ENCODE results near the gene DUOXA1. TPM values are rescaled to one million over a fixed set of nuclear protein-coding genes. Genes with fewer than 3 reads are reported as not detected.

The DUOXA1 gene
- polyA plus RNA-seq, 2 of the 4 experiments (the other 2 are of a cell fraction): 0.18 to 0.23 TPM

DNA sequence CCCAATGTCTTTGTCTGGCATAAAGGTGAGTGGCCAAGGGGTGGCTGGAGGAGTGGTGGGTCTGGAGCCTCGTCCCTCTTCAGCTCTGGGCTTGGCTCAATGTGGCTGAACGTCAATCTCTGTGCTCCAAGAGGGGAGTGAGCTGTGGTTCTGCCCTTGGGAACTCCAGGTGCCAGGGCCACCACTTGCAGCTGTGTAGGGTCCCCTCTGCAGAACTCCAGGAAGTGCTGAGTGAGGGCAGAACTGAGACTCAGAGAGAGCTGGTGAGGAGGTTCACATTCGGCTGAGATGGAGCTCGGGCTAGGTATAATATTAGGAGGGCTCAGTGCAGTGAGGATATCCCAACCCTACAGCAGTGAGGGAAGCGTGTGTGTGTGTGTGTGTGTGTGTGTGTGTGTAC, 11.7 kb upstream of the DUOXA1 start:
- WGBS (ENCODE audit: missing lambda C conversion rate): 54% methylated on average over 3 of the region's 5 CpGs
- ATAC-seq (no peak), DNase-seq (ENCODE audit: low read depth in 1 of 2, low spot score in 1 of 2) (no peak), FAIRE-seq (no peak)
- no peaks in the 10 kb centered on the region for H3K4me1 ChIP-seq
- CTCF ChIA-PET: interaction anchor here (1.1 to 2.4 kb wide), 2 partner anchors 14 to 21 kb away, joined by 5 to 6 read pairs; no protein-coding TSS in a partner anchor
- no peak overlapping the region for H3K27ac ChIP-seq
- no peak overlapping the region for H3K4me2 ChIP-seq
- no peak overlapping the region for H3K4me3 ChIP-seq
- POLR2A ChIA-PET: no interaction called here
- no peaks in the 10 kb centered on the region for H3K9me3 ChIP-seq
- TF ChIP-seq, protein P1, sequence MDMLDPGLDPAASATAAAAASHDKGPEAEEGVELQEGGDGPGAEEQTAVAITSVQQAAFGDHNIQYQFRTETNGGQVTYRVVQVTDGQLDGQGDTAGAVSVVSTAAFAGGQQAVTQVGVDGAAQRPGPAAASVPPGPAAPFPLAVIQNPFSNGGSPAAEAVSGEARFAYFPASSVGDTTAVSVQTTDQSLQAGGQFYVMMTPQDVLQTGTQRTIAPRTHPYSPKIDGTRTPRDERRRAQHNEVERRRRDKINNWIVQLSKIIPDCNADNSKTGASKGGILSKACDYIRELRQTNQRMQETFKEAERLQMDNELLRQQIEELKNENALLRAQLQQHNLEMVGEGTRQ (IDR thresholded peaks at IDR 0.05): no peak
- no peak for TF ChIP-seq FOSL2 (IDR thresholded peaks at IDR 0.05)
- no peak for TF ChIP-seq FOSL2 (CRISPR knock-in tag; IDR thresholded peaks at IDR 0.05)
- TF ChIP-seq, protein P2, sequence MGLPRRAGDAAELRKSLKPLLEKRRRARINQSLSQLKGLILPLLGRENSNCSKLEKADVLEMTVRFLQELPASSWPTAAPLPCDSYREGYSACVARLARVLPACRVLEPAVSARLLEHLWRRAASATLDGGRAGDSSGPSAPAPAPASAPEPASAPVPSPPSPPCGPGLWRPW (IDR thresholded peaks at IDR 0.05): no peak
- TF ChIP-seq NFE2L2 (conservative IDR thresholded peaks at IDR 0.05; ENCODE audit: low read length): no peak
- no peak for TF ChIP-seq EHF (CRISPR knock-in tag; IDR thresholded peaks at IDR 0.05)
- TF ChIP-seq, protein P3, sequence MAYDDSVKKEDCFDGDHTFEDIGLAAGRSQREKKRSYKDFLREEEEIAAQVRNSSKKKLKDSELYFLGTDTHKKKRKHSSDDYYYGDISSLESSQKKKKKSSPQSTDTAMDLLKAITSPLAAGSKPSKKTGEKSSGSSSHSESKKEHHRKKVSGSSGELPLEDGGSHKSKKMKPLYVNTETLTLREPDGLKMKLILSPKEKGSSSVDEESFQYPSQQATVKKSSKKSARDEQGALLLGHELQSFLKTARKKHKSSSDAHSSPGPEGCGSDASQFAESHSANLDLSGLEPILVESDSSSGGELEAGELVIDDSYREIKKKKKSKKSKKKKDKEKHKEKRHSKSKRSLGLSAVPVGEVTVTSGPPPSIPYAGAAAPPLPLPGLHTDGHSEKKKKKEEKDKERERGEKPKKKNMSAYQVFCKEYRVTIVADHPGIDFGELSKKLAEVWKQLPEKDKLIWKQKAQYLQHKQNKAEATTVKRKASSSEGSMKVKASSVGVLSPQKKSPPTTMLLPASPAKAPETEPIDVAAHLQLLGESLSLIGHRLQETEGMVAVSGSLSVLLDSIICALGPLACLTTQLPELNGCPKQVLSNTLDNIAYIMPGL (CRISPR knock-in tag; IDR thresholded peaks at IDR 0.05; ENCODE audit: borderline replicate concordance): no peak
- no peak for TF ChIP-seq RCOR1 (IDR thresholded peaks at IDR 0.05; ENCODE audit: low read depth, low read length)
- TF ChIP-seq CBX2 (IDR thresholded peaks at IDR 0.05; ENCODE audit: borderline replicate concordance, low read depth): no peak
- TF ChIP-seq, protein P4, sequence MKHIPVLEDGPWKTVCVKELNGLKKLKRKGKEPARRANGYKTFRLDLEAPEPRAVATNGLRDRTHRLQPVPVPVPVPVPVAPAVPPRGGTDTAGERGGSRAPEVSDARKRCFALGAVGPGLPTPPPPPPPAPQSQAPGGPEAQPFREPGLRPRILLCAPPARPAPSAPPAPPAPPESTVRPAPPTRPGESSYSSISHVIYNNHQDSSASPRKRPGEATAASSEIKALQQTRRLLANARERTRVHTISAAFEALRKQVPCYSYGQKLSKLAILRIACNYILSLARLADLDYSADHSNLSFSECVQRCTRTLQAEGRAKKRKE (CRISPR knock-in tag; IDR thresholded peaks at IDR 0.05; ENCODE audit: low read depth): no peak
- TF ChIP-seq ZC3H11A (IDR thresholded peaks at IDR 0.05): no peak
- TF ChIP-seq SREBF2 (IDR thresholded peaks at IDR 0.05): no peak
- TF ChIP-seq, protein P5, sequence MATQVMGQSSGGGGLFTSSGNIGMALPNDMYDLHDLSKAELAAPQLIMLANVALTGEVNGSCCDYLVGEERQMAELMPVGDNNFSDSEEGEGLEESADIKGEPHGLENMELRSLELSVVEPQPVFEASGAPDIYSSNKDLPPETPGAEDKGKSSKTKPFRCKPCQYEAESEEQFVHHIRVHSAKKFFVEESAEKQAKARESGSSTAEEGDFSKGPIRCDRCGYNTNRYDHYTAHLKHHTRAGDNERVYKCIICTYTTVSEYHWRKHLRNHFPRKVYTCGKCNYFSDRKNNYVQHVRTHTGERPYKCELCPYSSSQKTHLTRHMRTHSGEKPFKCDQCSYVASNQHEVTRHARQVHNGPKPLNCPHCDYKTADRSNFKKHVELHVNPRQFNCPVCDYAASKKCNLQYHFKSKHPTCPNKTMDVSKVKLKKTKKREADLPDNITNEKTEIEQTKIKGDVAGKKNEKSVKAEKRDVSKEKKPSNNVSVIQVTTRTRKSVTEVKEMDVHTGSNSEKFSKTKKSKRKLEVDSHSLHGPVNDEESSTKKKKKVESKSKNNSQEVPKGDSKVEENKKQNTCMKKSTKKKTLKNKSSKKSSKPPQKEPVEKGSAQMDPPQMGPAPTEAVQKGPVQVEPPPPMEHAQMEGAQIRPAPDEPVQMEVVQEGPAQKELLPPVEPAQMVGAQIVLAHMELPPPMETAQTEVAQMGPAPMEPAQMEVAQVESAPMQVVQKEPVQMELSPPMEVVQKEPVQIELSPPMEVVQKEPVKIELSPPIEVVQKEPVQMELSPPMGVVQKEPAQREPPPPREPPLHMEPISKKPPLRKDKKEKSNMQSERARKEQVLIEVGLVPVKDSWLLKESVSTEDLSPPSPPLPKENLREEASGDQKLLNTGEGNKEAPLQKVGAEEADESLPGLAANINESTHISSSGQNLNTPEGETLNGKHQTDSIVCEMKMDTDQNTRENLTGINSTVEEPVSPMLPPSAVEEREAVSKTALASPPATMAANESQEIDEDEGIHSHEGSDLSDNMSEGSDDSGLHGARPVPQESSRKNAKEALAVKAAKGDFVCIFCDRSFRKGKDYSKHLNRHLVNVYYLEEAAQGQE (IDR thresholded peaks at IDR 0.05): no peak
- no peak for TF ChIP-seq NPAS2 (CRISPR knock-in tag; IDR thresholded peaks at IDR 0.05; ENCODE audit: borderline replicate concordance)
- no peak for TF ChIP-seq ESRRA (IDR thresholded peaks at IDR 0.05; ENCODE audit: borderline replicate concordance, low read length)
- TF ChIP-seq, protein P6, sequence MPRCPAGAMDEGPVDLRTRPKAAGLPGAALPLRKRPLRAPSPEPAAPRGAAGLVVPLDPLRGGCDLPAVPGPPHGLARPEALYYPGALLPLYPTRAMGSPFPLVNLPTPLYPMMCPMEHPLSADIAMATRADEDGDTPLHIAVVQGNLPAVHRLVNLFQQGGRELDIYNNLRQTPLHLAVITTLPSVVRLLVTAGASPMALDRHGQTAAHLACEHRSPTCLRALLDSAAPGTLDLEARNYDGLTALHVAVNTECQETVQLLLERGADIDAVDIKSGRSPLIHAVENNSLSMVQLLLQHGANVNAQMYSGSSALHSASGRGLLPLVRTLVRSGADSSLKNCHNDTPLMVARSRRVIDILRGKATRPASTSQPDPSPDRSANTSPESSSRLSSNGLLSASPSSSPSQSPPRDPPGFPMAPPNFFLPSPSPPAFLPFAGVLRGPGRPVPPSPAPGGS (IDR thresholded peaks at IDR 0.05): no peak
- no peak for TF ChIP-seq CHD4 (IDR thresholded peaks at IDR 0.05; ENCODE audit: borderline replicate concordance)
- TF ChIP-seq MAZ (IDR thresholded peaks at IDR 0.05; ENCODE audit: borderline replicate concordance, low read depth, low read length): no peak
